GM10248 (cell line): ENCODE measurements around the gene INSRR.

Experiments used
- CTCF ChIA-PET: fragments of 300-600 bp; sonication (Branson Sonifier 250); formaldehyde crosslinking; extraction: SDS; loops from one replicate; lab custom pipeline; 2021; ENCODE audit warnings: antibody characterized with exemption; lab: Yijun Ruan, JAX
- POLR2A ChIA-PET: fragments of 350-650 bp; sonication (Branson Sonifier 250); formaldehyde crosslinking; extraction: SDS; loops from one replicate; lab custom pipeline; 2020; ENCODE audit warnings: antibody characterized with exemption; lab: Yijun Ruan, JAX
- DNase-seq: peaks from one replicate; pipeline ENCODE4 v3.0.0; 2012; ENCODE audit errors: extremely low spot score
- TF ChIP-seq, protein P1 (sequence below): IDR thresholded peaks from 2 replicates; pipeline ENCODE4 v1.5.1; 2012; ENCODE audit warnings: mild to moderate bottlenecking, low read depth; ENCODE audit errors: extremely low read depth, missing control alignments, control extremely low read depth

Gene INSRR

DNA sequence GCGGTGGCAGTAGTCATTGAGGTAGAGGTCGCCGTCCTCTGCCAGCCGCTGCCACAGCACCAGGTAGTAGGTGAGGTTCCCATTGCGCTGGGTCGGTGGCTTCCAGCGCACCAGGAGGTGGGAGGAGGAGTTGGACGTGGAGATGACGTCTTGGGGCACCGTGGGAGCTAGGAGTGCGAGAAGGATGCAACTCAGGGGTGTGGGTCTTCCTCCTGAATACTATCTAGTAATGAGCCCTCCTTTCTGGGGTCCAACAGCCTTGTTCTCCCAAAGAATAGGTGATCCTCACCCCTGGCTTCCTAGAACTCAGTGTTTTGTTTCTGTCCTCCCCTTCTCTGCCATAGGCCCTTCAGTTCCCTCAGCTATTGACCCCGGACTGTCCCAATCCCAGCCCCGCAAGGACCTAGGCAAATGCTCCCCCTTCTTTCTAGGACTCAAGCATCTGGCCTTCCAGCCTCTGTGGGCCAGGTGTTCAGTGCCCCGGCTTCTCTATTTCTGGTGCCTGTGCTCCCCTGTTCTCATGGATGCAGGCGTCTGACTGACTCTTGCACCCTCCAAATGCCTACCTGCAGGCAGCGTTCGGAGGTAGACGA lies 12.9 kb downstream of the INSRR start:
- ChIA-PET CTCF (interaction anchor here (1.4 to 4.9 kb wide), 4 partner anchors 8 to 120 kb away, joined by 4 to 57 read pairs (median 20); partner anchors contain the start of genes INSRR and NTRK1), POLR2A (no interaction called here)
- DNase-seq: no peak
- TF ChIP-seq, protein P1, sequence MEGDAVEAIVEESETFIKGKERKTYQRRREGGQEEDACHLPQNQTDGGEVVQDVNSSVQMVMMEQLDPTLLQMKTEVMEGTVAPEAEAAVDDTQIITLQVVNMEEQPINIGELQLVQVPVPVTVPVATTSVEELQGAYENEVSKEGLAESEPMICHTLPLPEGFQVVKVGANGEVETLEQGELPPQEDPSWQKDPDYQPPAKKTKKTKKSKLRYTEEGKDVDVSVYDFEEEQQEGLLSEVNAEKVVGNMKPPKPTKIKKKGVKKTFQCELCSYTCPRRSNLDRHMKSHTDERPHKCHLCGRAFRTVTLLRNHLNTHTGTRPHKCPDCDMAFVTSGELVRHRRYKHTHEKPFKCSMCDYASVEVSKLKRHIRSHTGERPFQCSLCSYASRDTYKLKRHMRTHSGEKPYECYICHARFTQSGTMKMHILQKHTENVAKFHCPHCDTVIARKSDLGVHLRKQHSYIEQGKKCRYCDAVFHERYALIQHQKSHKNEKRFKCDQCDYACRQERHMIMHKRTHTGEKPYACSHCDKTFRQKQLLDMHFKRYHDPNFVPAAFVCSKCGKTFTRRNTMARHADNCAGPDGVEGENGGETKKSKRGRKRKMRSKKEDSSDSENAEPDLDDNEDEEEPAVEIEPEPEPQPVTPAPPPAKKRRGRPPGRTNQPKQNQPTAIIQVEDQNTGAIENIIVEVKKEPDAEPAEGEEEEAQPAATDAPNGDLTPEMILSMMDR: no peak

DNA sequence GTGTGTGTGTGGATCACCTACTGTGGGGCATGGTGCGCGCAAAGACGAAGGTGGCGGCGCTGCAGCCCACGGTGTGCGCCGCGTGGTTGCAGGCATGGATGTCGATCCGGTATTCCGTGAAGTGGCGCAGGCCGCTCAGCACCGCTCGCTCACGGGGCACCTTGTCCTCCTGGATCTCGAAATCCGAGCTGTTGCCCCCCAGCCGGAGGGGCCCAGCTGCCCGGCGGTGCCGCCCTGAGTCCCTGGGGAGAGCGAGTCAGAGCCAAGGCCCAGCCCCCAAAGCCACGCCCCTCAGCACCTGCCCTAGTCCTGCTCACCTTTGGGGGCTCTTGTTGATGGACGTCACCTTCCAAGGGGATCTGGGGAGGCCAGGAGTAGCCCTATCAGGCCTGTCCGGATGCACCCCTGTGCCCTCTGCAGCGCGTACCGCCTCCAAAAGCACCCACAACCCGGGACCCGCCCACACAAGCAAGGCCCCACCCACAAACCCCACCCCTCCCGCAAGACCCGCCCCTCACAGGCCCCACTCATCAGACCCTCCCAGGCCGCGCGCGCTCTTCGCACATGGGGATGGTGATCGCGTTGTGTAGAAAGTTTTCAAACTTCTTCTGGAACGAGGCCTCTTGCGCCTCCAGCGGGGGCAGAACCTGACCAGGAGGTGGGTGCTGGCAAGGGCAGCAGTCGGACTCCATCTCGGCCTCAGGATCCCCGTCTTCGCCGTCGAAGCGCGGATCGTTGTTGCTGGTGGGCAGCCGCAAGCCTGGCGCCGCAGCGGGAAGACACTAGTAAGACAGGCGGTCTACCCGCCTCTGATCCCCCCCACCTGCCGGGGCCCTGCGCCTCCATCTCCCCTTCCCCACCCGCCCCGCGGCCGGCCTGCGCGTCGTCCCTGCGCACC lies 13.6 kb downstream of the INSRR start:
- TF ChIP-seq, protein P1: no peak
- POLR2A ChIA-PET: no interaction called here
- no peak for DNase-seq
- CTCF ChIA-PET: interaction anchor here (1.4 to 4.6 kb wide), 2 partner anchors 15 to 119 kb away, joined by 4 to 32 read pairs; partner anchors contain the start of genes INSRR and NTRK1

DNA sequence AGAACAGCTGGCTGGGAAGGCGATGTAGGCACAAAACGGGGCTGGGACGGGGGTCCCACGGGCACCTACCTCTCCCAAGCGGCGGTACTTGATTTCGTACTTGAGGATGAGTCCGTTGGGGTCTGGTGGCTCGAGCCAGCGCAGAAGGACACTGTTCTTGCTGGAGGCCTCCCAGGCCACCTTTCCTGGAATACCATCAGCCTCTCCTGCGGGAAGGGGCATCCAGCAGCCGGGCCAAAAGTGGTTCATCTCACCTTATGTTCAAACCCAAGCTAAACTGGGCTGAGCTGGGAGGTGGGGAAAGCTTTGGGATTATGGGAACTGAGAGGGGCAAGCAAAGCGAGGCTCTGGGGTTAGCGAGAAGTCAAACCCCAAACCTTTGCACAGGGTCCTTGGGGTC lies 14.3 kb downstream of the INSRR start:
- DNase-seq: no peak
- CTCF ChIA-PET: interaction anchor here (4.6 kb wide), 1 partner anchor 16 kb away, joined by 32 read pairs; the partner anchor contains the start of genes INSRR and NTRK1
- TF ChIP-seq, protein P1: no peak
- POLR2A ChIA-PET: no interaction called here

DNA sequence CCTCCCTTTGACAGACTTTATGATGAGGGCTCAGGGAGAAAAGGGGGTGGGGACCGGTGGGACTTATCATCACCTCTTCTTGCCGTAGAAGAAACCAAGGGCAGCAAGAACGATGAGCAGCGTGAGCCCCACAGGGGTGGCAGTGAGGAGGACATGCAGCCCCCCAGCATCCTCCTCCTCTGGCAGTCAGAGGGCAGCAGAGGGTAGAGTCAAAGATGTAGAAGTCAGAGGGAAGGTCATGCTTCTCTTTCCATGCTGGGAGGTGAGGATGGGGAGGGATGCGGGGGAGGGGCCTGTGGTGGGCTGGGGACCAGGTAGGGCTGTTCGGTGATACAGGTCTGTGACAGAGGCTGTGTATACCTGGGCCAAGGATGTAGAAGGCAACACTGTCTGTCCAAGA lies 14.8 kb downstream of the INSRR start:
- no peak for DNase-seq
- POLR2A ChIA-PET: no interaction called here
- TF ChIP-seq, protein P1: no peak
- CTCF ChIA-PET: interaction anchor here (4.6 kb wide), 1 partner anchor 16 kb away, joined by 32 read pairs; the partner anchor contains the start of genes INSRR and NTRK1

DNA sequence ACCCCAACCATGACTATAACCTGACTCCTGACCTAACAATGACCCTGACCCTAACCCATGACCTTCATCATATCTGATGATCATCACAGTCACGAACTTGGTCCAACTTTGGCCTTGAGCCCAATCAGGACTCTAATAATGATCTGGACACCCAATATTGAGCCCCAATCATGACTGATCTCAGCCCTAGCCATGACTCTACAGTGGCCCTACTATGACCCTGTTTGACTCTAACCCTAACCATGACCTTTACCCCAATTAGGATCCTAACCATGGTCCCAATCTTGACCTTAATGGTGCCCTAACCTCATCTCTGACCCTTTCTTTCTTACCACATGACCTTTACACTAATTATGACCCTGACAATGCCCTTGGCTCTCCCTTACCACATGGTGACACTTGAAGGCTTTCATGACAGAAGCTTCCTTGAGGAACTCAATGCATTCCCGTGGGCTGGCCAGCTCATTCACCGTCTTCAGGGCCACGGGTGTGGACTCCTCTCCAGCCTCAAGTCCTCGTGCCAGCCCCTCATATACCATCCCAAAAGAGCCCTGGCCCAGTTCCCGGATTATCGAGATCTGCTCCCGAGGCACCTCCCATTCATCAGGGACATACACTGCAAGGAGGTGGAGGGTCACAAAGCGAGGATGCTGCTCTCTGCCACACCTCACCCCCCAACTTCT lies 16.2 kb downstream of the INSRR start:
- TF ChIP-seq, protein P1: no peak
- ChIA-PET POLR2A (interaction anchor here (0.6 kb wide), 1 partner anchor 29 kb away, joined by 3 read pairs; no protein-coding TSS in a partner anchor), CTCF (interaction anchor here (1.4 kb wide), 1 partner anchor 16 kb away, joined by 5 read pairs; the partner anchor contains the start of gene INSRR)
- no peak for DNase-seq
